ENCODE measurements around the gene GLI2. TPM values are rescaled to one million over a fixed set of nuclear protein-coding genes. Genes with fewer than 3 reads are reported as not detected.

Gene GLI2
- total RNA-seq, 1 experiment from 2014 or later, result 3.4 TPM

- TF ChIP-seq POLR2A (IDR thresholded peaks at IDR 0.05; ENCODE audit: borderline replicate concordance, extremely low read depth, insufficient read depth, insufficient read length) (no peak), CBX3 (IDR thresholded peaks at IDR 0.05; ENCODE audit: low read depth) (no peak), YY1 (IDR thresholded peaks at IDR 0.05; ENCODE audit: extremely low read depth, insufficient replicate concordance, low read depth, low read length) (no peak), TCF7L2 (IDR thresholded peaks at IDR 0.05; ENCODE audit: borderline replicate concordance, extremely low read depth, insufficient read depth, insufficient read length) (no peak), ZBTB33 (IDR thresholded peaks at IDR 0.05; ENCODE audit: extremely low read depth, insufficient replicate concordance, low read length) (no peak), CEBPB (IDR thresholded peaks at IDR 0.05; ENCODE audit: low read depth) (no peak), EGR1 (IDR thresholded peaks at IDR 0.05; ENCODE audit: low read depth) (no peak), JUND (IDR thresholded peaks at IDR 0.05) (no peak), SIN3A (IDR thresholded peaks at IDR 0.05; ENCODE audit: low read depth) (no peak), ZNF274 (IDR thresholded peaks at IDR 0.05; ENCODE audit: low read depth, low read length) (no peak), RAD21 (IDR thresholded peaks at IDR 0.05; ENCODE audit: low read depth) (no peak)
- Histone ChIP-seq H4K20me1 (ENCODE audit: insufficient read depth) (no peaks in the 10 kb centered on the region), H3K27ac (ENCODE audit: low read depth, low read length) (no peak overlapping the region), H2AFZ (ENCODE audit: low read depth, low read length, poor library complexity, severe bottlenecking) (no peak overlapping the region), H3K4me2 (ENCODE audit: low read length) (no peak overlapping the region), H3K27me3 (ENCODE audit: insufficient read depth, low read length) (no peaks in the 10 kb centered on the region), H3K36me3 (ENCODE audit: control insufficient read depth in 1 of 2, insufficient read depth in 2 of 2, low read length in 2 of 2) (no peaks in the 10 kb centered on the region), H3K9me2 (ENCODE audit: insufficient read depth) (no peaks in the 10 kb centered on the region), H3K4me1 (ENCODE audit: control insufficient read depth in 1 of 2, insufficient read depth in 2 of 2, low read length in 2 of 2) (no peaks in the 10 kb centered on the region), H3K4me3 (replicated peaks in 1 of 2; ENCODE audit: low read depth in 1 of 2, low read length in 2 of 2) (no peak overlapping the region), H3K79me2 (ENCODE audit: insufficient read depth, low read length) (no peaks in the 10 kb centered on the region), H3K9ac (ENCODE audit: low read length) (no peak overlapping the region), H3K9me3 (ENCODE audit: control insufficient read depth in 1 of 2, insufficient read depth in 1 of 2, low read depth in 1 of 2, low read length in 2 of 2) (no peaks in the 10 kb centered on the region)
- intact Hi-C loops (cut with micrococcal nuclease), result no loop called here
- no TSS peak for BruUV-seq (replicated peaks)
- DNase-seq (ENCODE audit: low read depth, low spot score) (no peak), ATAC-seq (no peak)
- ChIA-PET POLR2A (no interaction called here), RAD21 (ENCODE audit: low non-redundant PET in 1 of 2, low total read pairs in 2 of 2, uncharacterized antibody in 2 of 2, unreplicated experiment in 2 of 2) (no interaction called here), CTCF (no interaction called here)
Observed at GRCh38 chr2:120715941-120716340, 19.7 kb upstream of the GLI2 start.

All from HCT116 (cell line).